ENCODE measurements around the gene PSMA1. TPM values are rescaled to one million over a fixed set of nuclear protein-coding genes. Genes with fewer than 3 reads are reported as not detected.

The PSMA1 gene
- total and polyA plus RNA-seq, 3 donors from 2014 or later, result 74.7 to 117 (median 95.5) TPM

DNA sequence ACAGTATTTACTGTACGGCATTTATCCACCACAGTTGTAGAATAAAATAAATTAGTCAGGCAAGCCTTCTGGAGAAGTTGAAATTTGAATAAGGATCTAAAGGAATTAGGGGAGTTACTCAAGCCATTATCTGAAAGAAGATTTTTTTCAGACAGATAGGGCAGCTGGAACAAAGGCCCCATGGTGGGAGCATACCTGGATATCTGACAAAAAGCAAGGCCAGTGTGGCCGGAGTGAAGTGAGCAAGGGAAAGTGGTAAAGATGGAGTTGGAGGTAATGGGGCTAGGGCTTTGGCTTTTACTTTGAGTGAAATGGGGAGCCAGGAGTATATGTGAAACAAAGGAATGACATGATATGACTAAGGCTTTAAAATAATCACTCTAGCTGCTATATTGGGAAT lies 45.7 kb upstream of the PSMA1 start:
- WGBS, 2 donors, result 78 to 85% methylated on average over 2 of the region's 2 CpGs
- H3K27me3 ChIP-seq, result no peaks in the 10 kb centered on the region
- no peaks in the 10 kb centered on the region for H3K36me3 ChIP-seq (ENCODE audit: low read depth, missing control alignments)
- intact Hi-C loops (cut with DNase I; ENCODE audit: low total_unique reads), result no loop called here
- TF ChIP-seq POLR2A (IDR thresholded peaks at IDR 0.05) (no peak), CTCF (IDR thresholded peaks at IDR 0.05) (no peak)
- H3K9me3 ChIP-seq, result no peaks in the 10 kb centered on the region
- DNase-seq, result no peak
- H3K4me3 ChIP-seq, result no peak overlapping the region
- H3K27ac ChIP-seq, result no peak overlapping the region
- no peaks in the 10 kb centered on the region for H3K4me1 ChIP-seq

GRCh38 chr11:14555818-14556217 lies 35.6 kb upstream of the PSMA1 start:
- DNase-seq, result no peak
- 63 to 85% methylated on average over 1 of the region's 1 CpG for WGBS, 2 donors
- Histone ChIP-seq H3K36me3 (ENCODE audit: low read depth, missing control alignments) (no peaks in the 10 kb centered on the region), H3K27me3 (no peaks in the 10 kb centered on the region), H3K4me1 (no peaks in the 10 kb centered on the region), H3K27ac (no peak overlapping the region), H3K9me3 (no peaks in the 10 kb centered on the region), H3K4me3 (no peak overlapping the region)
- intact Hi-C loops (cut with DNase I; ENCODE audit: low total_unique reads), result no loop called here
- TF ChIP-seq CTCF (IDR thresholded peaks at IDR 0.05) (no peak), POLR2A (IDR thresholded peaks at IDR 0.05) (no peak)

DNA sequence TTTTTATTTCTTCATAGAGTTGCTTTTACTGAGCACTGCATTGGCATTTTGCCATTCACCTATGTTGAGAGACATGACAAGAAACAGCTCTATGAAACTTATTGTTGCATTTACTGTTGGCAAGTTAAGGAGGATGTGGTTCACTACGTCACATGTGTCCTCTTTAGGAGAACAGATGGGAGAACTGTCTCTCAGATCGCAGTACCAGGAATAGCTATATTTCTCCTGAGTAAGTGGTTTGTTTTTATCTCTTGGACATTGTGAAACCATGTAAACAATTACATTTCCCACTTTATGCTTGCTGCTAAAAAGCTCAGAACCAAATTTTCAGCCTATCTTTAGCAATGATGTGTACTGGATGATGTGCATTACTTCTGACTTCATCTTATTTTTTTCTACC lies 34.8 kb upstream of the PSMA1 start:
- no peak for TF ChIP-seq CTCF (IDR thresholded peaks at IDR 0.05)
- no peak for TF ChIP-seq POLR2A (IDR thresholded peaks at IDR 0.05)
- Histone ChIP-seq H3K4me3 (no peak overlapping the region), H3K4me1 (no peaks in the 10 kb centered on the region), H3K9me3 (no peaks in the 10 kb centered on the region), H3K27ac (no peak overlapping the region), H3K27me3 (no peaks in the 10 kb centered on the region), H3K36me3 (ENCODE audit: low read depth, missing control alignments) (no peaks in the 10 kb centered on the region)
- intact Hi-C loops (cut with DNase I; ENCODE audit: low total_unique reads), result no loop called here
- 47 to 57% methylated on average over 2 of the region's 2 CpGs for WGBS, 2 donors
- DNase-seq, result no peak

DNA sequence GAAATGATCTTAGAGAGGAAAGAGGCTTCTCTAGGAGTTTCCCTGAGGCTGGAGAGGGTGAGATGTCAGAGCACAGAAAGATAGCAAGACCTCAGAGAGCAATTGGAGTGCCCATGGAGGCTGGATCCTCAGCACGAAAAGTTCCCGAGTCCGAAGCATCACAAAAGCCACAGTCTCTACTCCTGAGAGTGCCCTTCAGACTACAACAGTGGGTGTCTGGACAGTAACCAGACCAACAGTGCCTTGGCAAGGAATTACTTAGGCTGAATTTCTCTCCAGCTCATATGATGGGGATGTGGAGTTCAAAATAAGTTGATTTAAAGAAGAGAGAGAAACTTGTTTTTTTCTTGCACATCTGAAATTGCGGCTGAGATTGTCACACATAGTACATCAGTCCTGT lies 31.9 kb upstream of the PSMA1 start:
- H3K4me1 ChIP-seq, result no peaks in the 10 kb centered on the region
- no peak overlapping the region for H3K27ac ChIP-seq
- H3K36me3 ChIP-seq (ENCODE audit: low read depth, missing control alignments), result no peaks in the 10 kb centered on the region
- intact Hi-C loops (cut with DNase I; ENCODE audit: low total_unique reads), result no loop called here
- 73 to 75% methylated on average over 4 of the region's 4 CpGs for WGBS, 2 donors
- no peak for DNase-seq
- no peak overlapping the region for H3K4me3 ChIP-seq
- no peaks in the 10 kb centered on the region for H3K27me3 ChIP-seq
- H3K9me3 ChIP-seq, result no peaks in the 10 kb centered on the region
- TF ChIP-seq POLR2A (IDR thresholded peaks at IDR 0.05) (no peak), CTCF (IDR thresholded peaks at IDR 0.05) (no peak)

- no peak for TF ChIP-seq POLR2A (IDR thresholded peaks at IDR 0.05)
- no peak for TF ChIP-seq CTCF (IDR thresholded peaks at IDR 0.05)
- 54 to 68% methylated on average over 2 of the region's 2 CpGs for WGBS, 2 donors
- Histone ChIP-seq H3K27me3 (no peaks in the 10 kb centered on the region), H3K36me3 (ENCODE audit: low read depth, missing control alignments) (no peaks in the 10 kb centered on the region), H3K4me3 (no peak overlapping the region), H3K27ac (no peak overlapping the region), H3K4me1 (no peaks in the 10 kb centered on the region), H3K9me3 (no peaks in the 10 kb centered on the region)
- no peak for DNase-seq
- intact Hi-C loops (cut with DNase I; ENCODE audit: low total_unique reads), result no loop called here
Observed at GRCh38 chr11:14551380-14551779, 31.2 kb upstream of the PSMA1 start.

Measured in testis (tissue), 3 donors.